GM18517 (cell line): ENCODE measurements around the gene MAGI3.

Experiments used
- ATAC-seq: cut with Tn5 transposase; IDR thresholded peaks from one replicate; pipeline ENCODE4 v1.9.1; 2021; ENCODE audit warnings: mild to moderate bottlenecking, moderate library complexity; ENCODE audit not compliant: unreplicated experiment

MAGI3 gene

GRCh38 chr1:113641396-113641795 lies 251.1 kb downstream of the MAGI3 start:
- no peak for ATAC-seq

- ATAC-seq = no peak
These were observed 256.8 kb downstream of the MAGI3 start for GRCh38 chr1:113647164-113647563.

GRCh38 chr1:113648478-113648877 lies 258.2 kb downstream of the MAGI3 start:
- ATAC-seq = no peak

- ATAC-seq = no peak
These were observed 262.5 kb downstream of the MAGI3 start for GRCh38 chr1:113652771-113653170.

GRCh38 chr1:113653741-113654140 lies 263.4 kb downstream of the MAGI3 start:
- ATAC-seq = no peak

- no peak for ATAC-seq
These were observed 264.6 kb downstream of the MAGI3 start for GRCh38 chr1:113654883-113655282.

- ATAC-seq = no peak
These were observed 266.8 kb downstream of the MAGI3 start for GRCh38 chr1:113657126-113657525.

GRCh38 chr1:113657556-113658063 lies 267.3 kb downstream of the MAGI3 start:
- ATAC-seq = no peak

- ATAC-seq = no peak
These were observed 268.7 kb downstream of the MAGI3 start for GRCh38 chr1:113659035-113659434.

GRCh38 chr1:113659556-113659955 lies 269.2 kb downstream of the MAGI3 start:
- ATAC-seq = no peak

- ATAC-seq = no peak
These were observed 269.8 kb downstream of the MAGI3 start for GRCh38 chr1:113660088-113660487.

GRCh38 chr1:113662101-113662500 lies 271.8 kb downstream of the MAGI3 start:
- no peak for ATAC-seq

- ATAC-seq = no peak
These were observed 273.0 kb downstream of the MAGI3 start for GRCh38 chr1:113663165-113663951.

GRCh38 chr1:113665071-113665470 lies 274.8 kb downstream of the MAGI3 start:
- ATAC-seq = no peak

- no peak for ATAC-seq
These were observed 275.8 kb downstream of the MAGI3 start for GRCh38 chr1:113666126-113666525.

- ATAC-seq = no peak
These were observed 279.7 kb downstream of the MAGI3 start for GRCh38 chr1:113669988-113670387.

- ATAC-seq = no peak
These were observed 280.3 kb downstream of the MAGI3 start for GRCh38 chr1:113670650-113671049.

GRCh38 chr1:113672491-113672890 lies 282.2 kb downstream of the MAGI3 start:
- ATAC-seq = no peak

GRCh38 chr1:113674591-113674990 lies 284.3 kb downstream of the MAGI3 start:
- ATAC-seq = no peak

GRCh38 chr1:113675302-113675701 lies 285.0 kb downstream of the MAGI3 start:
- no peak for ATAC-seq

- ATAC-seq = no peak
These were observed 286.2 kb downstream of the MAGI3 start for GRCh38 chr1:113676524-113676923.

GRCh38 chr1:113677250-113678158 lies 287.2 kb downstream of the MAGI3 start:
- no peak for ATAC-seq
